HepG2 (cell line): ENCODE measurements around the gene CPAMD8. TPM values are rescaled to one million over a fixed set of nuclear protein-coding genes. Genes with fewer than 3 reads are reported as not detected.

ENCODE experiments used
- ATAC-seq: fragments of 200-7000 bp; cut with Tn5 transposase; 3 replicates; pipeline ENCODE4 v1.9.1; 2020; ENCODE audit warnings: mild to moderate bottlenecking, moderate library complexity
- BruUV-seq: library from RNA; stranded (reverse); fragments of 400-500 nt; replicated peaks from 2 replicates; lab custom pipeline; 2021; lab: Mats Ljungman, UMichigan
- CTCF ChIA-PET: fragments of 300-600 bp; formaldehyde crosslinking; extraction: SDS; loops from one replicate; lab custom pipeline; 2021; ENCODE audit warnings: low total read pairs, inconsistent platforms, low intra/inter-chr PET ratio; lab: Yijun Ruan, JAX
- POLR2A ChIA-PET: fragments of 350-600 bp; sonication (Branson Sonifier 250); formaldehyde crosslinking; loops from one replicate; lab custom pipeline; 2020; ENCODE audit warnings: antibody characterized with exemption, inconsistent platforms; lab: Yijun Ruan, JAX
- DNase-seq: peaks from one replicate; pipeline ENCODE4 v3.0.0-alpha.2; 2015; ENCODE audit warnings: low spot score
- FAIRE-seq: peaks from 3 replicates; lab custom pipeline; 2011; peaks lifted over from hg19 to GRCh38; lab: Jason Lieb, UNC
- H2AFZ ChIP-seq: one replicate; pipeline ENCODE4 v1.6.1; 2011; ENCODE audit warnings: low read length, inconsistent platforms
- H3K27ac ChIP-seq: fragments of 300-600 bp; 3 replicates; pipeline ENCODE4 v1.8.0; 2011; ENCODE audit warnings: mixed run types, mild to moderate bottlenecking, mixed read lengths, low read length, inconsistent platforms; ENCODE audit not compliant: insufficient read depth; ENCODE audit errors: extremely low read length
- H3K27me3 ChIP-seq, 2 experiments: fragments of 200-600 bp in 1 of 2; 2 replicates in 1 of 2; 3 replicates in 1 of 2; pipeline versions ENCODE4 v1.6.0 to v1.8.0; 2011; ENCODE audit warnings: low read length in 2 of 2, mild to moderate bottlenecking in 2 of 2, moderate library complexity in 2 of 2, inconsistent platforms in 1 of 2; ENCODE audit not compliant: insufficient read depth in 2 of 2, control insufficient read depth in 1 of 2
- H3K36me3 ChIP-seq, 2 experiments: fragments of 200-600 bp in 1 of 2; replicated peaks in 1 of 2; 2 replicates in 1 of 2; 3 replicates in 1 of 2; pipeline versions ENCODE4 v1.5.1 to v1.8.0; 2011; ENCODE audit warnings: low read length in 2 of 2, inconsistent platforms in 1 of 2; ENCODE audit not compliant: insufficient read depth in 2 of 2, control insufficient read depth in 1 of 2
- H3K4me1 ChIP-seq: 2 replicates; pipeline ENCODE4 v1.5.1; 2012; ENCODE audit warnings: low read length, inconsistent platforms; ENCODE audit not compliant: insufficient read depth
- H3K4me2 ChIP-seq: 2 replicates; pipeline ENCODE4 v1.6.0; 2011; ENCODE audit warnings: low read depth, low read length, inconsistent platforms
- H3K4me3 ChIP-seq, 3 experiments: fragments of 200-600 bp in 1 of 3; sonication (generic), shearing (Covaris generic) in 1 of 3; replicated peaks in 1 of 3; 2 replicates each; pipeline ENCODE4 v1.5.1; 2011 to 2016; ENCODE audit warnings: low read length in 3 of 3, inconsistent platforms in 2 of 3, low read depth in 2 of 3, mild to moderate bottlenecking in 2 of 3, control low read depth in 1 of 3, mixed read lengths in 1 of 3; ENCODE audit not compliant: insufficient read depth in 1 of 3
- H3K79me2 ChIP-seq: one replicate; pipeline ENCODE4 v1.6.1; 2011; ENCODE audit warnings: low read length, inconsistent platforms; ENCODE audit not compliant: insufficient read depth
- H3K9ac ChIP-seq: 2 replicates; pipeline ENCODE4 v1.6.0; 2011; ENCODE audit warnings: mild to moderate bottlenecking, low read depth, low read length, inconsistent platforms; ENCODE audit not compliant: insufficient read depth
- H3K9me3 ChIP-seq: 2 replicates; pipeline ENCODE4 v1.5.1; 2012; ENCODE audit warnings: mild to moderate bottlenecking, low read length
- H4K20me1 ChIP-seq: 2 replicates; pipeline ENCODE4 v1.6.0; 2011; ENCODE audit warnings: inconsistent platforms, mild to moderate bottlenecking, low read length, moderate library complexity; ENCODE audit not compliant: insufficient read depth
- CHD4 ChIP-seq: fragments of 200-600 bp; sonication (generic); IDR thresholded peaks from 2 replicates; pipeline ENCODE4 v1.7.0; 2017; ENCODE audit warnings: mild to moderate bottlenecking, low read length, borderline replicate concordance
- CREB3 ChIP-seq: sonication (generic); formaldehyde crosslinking; IDR thresholded peaks from 2 replicates; pipeline ENCODE4 v1.5.0; 2020; ENCODE audit warnings: missing genetic modification reagents
- ETV5 ChIP-seq: IDR thresholded peaks from 2 replicates; pipeline ENCODE4 v1.6.1; 2018; ENCODE audit warnings: missing biosample characterization, missing genetic modification reagents, inconsistent platforms, borderline replicate concordance
- GLMP ChIP-seq: sonication (generic); formaldehyde crosslinking; IDR thresholded peaks from 2 replicates; pipeline ENCODE4 v1.9.0; 2021; ENCODE audit warnings: missing genetic modification reagents, mild to moderate bottlenecking, borderline replicate concordance
- KLF12 ChIP-seq: sonication (generic); formaldehyde crosslinking; IDR thresholded peaks from 2 replicates; pipeline ENCODE4 v1.4.0; 2020; ENCODE audit warnings: missing genetic modification reagents, borderline replicate concordance
- NFE2L2 ChIP-seq: fragments of 150-350 bp; IDR thresholded peaks from 2 replicates; pipeline ENCODE4 v1.6.1; 2014; ENCODE audit warnings: low read length
- REPIN1 ChIP-seq: sonication (generic); formaldehyde crosslinking; IDR thresholded peaks from 2 replicates; pipeline ENCODE4 v1.8.0; 2022; ENCODE audit warnings: missing genetic modification reagents, low read depth, mild to moderate bottlenecking, borderline replicate concordance
- SATB2 ChIP-seq: sonication (generic); formaldehyde crosslinking; IDR thresholded peaks from 2 replicates; pipeline ENCODE4 v1.5.0; 2020; ENCODE audit warnings: missing genetic modification reagents
- SIX1 ChIP-seq: sonication (generic); formaldehyde crosslinking; IDR thresholded peaks from 2 replicates; pipeline ENCODE4 v1.4.0; 2020; ENCODE audit warnings: missing genetic modification reagents, borderline replicate concordance
- ZBTB39 ChIP-seq: sonication (generic); formaldehyde crosslinking; IDR thresholded peaks from 2 replicates; pipeline ENCODE4 v1.5.0; 2020; ENCODE audit warnings: missing genetic modification reagents
- ZHX1 ChIP-seq: sonication (generic); formaldehyde crosslinking; IDR thresholded peaks from 2 replicates; pipeline ENCODE4 v1.8.1; 2022; ENCODE audit warnings: low read depth, mild to moderate bottlenecking, missing genetic modification reagents
- ZMAT5 ChIP-seq: sonication (generic); formaldehyde crosslinking; IDR thresholded peaks from 2 replicates; pipeline ENCODE4 v1.5.0; 2020; ENCODE audit warnings: mild to moderate bottlenecking, low read depth, missing genetic modification reagents, borderline replicate concordance
- ZNF224 ChIP-seq: sonication (generic); formaldehyde crosslinking; IDR thresholded peaks from 2 replicates; pipeline ENCODE4 v1.5.0; 2020; ENCODE audit warnings: mild to moderate bottlenecking, missing genetic modification reagents
- ZNF414 ChIP-seq: sonication (generic); formaldehyde crosslinking; IDR thresholded peaks from 2 replicates; pipeline ENCODE4 v1.5.0; 2020; ENCODE audit warnings: missing genetic modification reagents
- ZNF790 ChIP-seq: sonication (generic); formaldehyde crosslinking; IDR thresholded peaks from 2 replicates; pipeline ENCODE4 v1.8.0; 2022; ENCODE audit warnings: missing genetic modification reagents, mild to moderate bottlenecking, borderline replicate concordance
- WGBS: methylation state at CpG from one replicate; pipeline ENCODE4 v1.1.6; 2017; ENCODE audit warnings: low lambda C conversion rate; 5-methylcytosine and 5-hydroxymethylcytosine counted together
- in situ Hi-C: cut with HindIII; loops from 2 replicates; pipeline ENCODE4 v1.10.0; 2017; ENCODE audit warnings: low pct_unique_long_range_greater_than_20kb; ENCODE audit not compliant: extremely low pct_ligation_motif_present
- intact Hi-C: fragments of 100-400 bp; cut with micrococcal nuclease; formaldehyde crosslinking; loops from one replicate; pipeline ENCODE4 v1.10.0; 2022; ENCODE audit not compliant: unreplicated experiment
- polyA plus RNA-seq, 8 experiments: library from polyadenylated mRNA; depleted of rRNA in 3 of 8; stranded (reverse) in 7 of 8; unstranded in 1 of 8; fragments of >200 nt; fragmentation: Illumina TruSeq in 4 of 8; extraction: Trizol in 4 of 8; gene quantifications; 2 replicates each; pipeline versions ENCODE4 v1.2.1 to v1.2.3, GENCODE V29; 2011 to 2016; ENCODE audit warnings: low read depth in 4 of 8, missing spikeins in 1 of 8, mixed read lengths in 1 of 8; ENCODE audit not compliant: insufficient read depth in 1 of 8
- total RNA-seq, 5 experiments: library from RNA; depleted of rRNA; stranded (reverse); fragments of >200 nt; fragmentation: Illumina TruSeq; extraction: Trizol; gene quantifications; 2 replicates each; pipeline ENCODE4 v1.2.3, GENCODE V29; 2016; ENCODE audit warnings: low read depth in 1 of 5

CPAMD8 gene
- total and polyA plus RNA-seq, 2 of the 13 experiments (the other 11 are each of a cell fraction or from before 2014, with no cell fraction given): 0.29 to 0.34 TPM

GRCh38 chr19:16976446-16976845 lies 50.2 kb downstream of the CPAMD8 start (continued):
- no peak for TF ChIP-seq ZNF224 (CRISPR knock-in tag)
- TF ChIP-seq REPIN1 (CRISPR knock-in tag): no peak
- TF ChIP-seq ZNF414 (CRISPR knock-in tag): no peak
- no peak for TF ChIP-seq SIX1 (CRISPR knock-in tag)
- TF ChIP-seq CHD4: no peak
- TF ChIP-seq ETV5 (CRISPR knock-in tag): no peak
- TF ChIP-seq CREB3 (CRISPR knock-in tag): no peak

GRCh38 chr19:16970821-16971220 lies 55.8 kb downstream of the CPAMD8 start:
- H3K79me2 ChIP-seq: no peaks in the 10 kb centered on the region
- H3K4me1 ChIP-seq: no peaks in the 10 kb centered on the region
- peaks cover 6% of the 10 kb centered on the region; the same call in 1 of the 2 replicates for H3K9me3 ChIP-seq
- in situ Hi-C loops: no loop called here
- ATAC-seq: no peak
- H3K36me3 ChIP-seq: no peaks in the 10 kb centered on the region
- no peak overlapping the region for H2AFZ ChIP-seq
- no peak overlapping the region for H3K27ac ChIP-seq
- no peaks in the 10 kb centered on the region for H3K27me3 ChIP-seq
- no peak for TF ChIP-seq SATB2 (CRISPR knock-in tag)
- TF ChIP-seq KLF12 (CRISPR knock-in tag): no peak
- no peak for TF ChIP-seq ZNF790
- no peak for TF ChIP-seq NFE2L2
- TF ChIP-seq ZHX1 (CRISPR knock-in tag): no peak
- TF ChIP-seq ZBTB39: no peak
- no peak for TF ChIP-seq ZMAT5
- no peak for TF ChIP-seq GLMP (CRISPR knock-in tag)
- POLR2A ChIA-PET: no interaction called here
- no peak for DNase-seq
- no peaks in the 10 kb centered on the region for H4K20me1 ChIP-seq
- H3K4me2 ChIP-seq: no peak overlapping the region
- CTCF ChIA-PET: no interaction called here
- H3K4me3 ChIP-seq: no peak overlapping the region
- BruUV-seq: no TSS peak
- 100% methylated on average over 1 of the region's 8 CpGs for WGBS
- H3K9ac ChIP-seq: no peak overlapping the region
- intact Hi-C loops: no loop called here
- no peak for FAIRE-seq
